HS-27A (cell line): ENCODE measurements around the gene CNTNAP4.

Experiments used
- DNase-seq: peaks from one replicate; pipeline ENCODE4 v3.0.0-alpha.2; 2012; ENCODE audit warnings: low read depth, missing footprints

CNTNAP4 gene

GRCh38 chr16:76276745-76277438 lies at the start of gene CNTNAP4:
Gene CNTNAP4 (plus strand): TSS chr16:76277401. CDS start chr16:76277663, 262 bp downstream.
- DNase-seq: no peak

GRCh38 chr16:76228546-76229146 lies 48.6 kb upstream of the CNTNAP4 start:
- no peak for DNase-seq

DNA sequence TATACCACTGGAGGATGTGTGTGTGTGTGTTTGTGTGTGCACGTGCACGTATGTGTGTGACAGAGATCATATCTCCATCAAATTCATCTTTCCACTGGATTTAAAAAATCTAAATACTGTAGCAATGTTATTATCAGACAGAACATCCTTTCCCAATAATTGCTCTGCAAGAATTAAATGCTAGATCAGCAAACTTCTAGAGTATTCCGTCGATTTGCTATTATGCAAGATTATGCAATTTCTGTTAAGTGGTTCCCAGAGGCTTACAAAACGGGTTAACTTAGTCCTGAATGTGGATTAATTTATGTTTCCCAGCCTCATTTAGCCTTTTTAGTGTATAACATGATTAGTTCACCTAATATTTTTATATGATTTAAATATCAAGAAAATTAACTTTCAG lies 44.5 kb upstream of the CNTNAP4 start:
- no peak for DNase-seq

DNA sequence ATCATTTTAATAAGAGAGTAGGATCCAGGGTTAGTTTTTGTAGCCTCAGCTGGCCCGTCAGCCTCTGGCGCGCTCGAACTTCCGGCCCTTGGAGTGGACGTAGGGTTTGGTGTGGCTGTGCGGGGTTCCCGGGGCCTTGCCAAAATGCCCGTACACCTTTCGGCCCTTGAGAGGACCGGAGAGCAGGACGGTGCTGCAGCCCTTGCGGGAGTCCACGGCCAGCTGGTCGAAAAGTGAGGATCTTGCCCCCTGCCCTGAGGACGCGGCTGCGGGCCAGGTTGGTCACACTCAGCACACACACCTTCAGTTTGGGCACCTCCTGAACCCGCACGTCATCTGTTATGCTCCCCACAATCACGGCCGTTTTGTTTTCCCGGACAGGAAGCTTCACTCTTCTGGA lies 42.2 kb upstream of the CNTNAP4 start:
- DNase-seq: no peak

DNA sequence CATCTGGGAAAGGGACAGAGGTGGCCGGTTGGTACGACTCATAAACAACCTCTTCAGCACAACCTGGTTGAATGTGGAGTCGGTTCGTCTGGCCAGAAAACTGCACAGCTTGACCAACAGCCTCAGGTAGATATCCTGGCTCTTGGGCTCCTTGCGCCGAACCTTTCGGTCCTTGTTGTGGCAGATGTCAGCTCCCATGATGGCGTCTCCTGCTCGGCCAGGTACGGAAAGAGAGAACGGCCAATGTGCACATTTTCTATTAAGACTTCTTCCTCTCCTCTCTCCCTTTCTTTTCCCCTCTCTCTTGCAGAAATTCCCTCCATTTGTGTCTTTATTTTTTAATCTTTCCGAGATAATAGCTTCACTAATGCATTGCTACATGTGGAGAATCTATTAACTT lies 41.8 kb upstream of the CNTNAP4 start:
- no peak for DNase-seq

GRCh38 chr16:76237471-76237870 lies 39.7 kb upstream of the CNTNAP4 start:
- DNase-seq: no peak

DNA sequence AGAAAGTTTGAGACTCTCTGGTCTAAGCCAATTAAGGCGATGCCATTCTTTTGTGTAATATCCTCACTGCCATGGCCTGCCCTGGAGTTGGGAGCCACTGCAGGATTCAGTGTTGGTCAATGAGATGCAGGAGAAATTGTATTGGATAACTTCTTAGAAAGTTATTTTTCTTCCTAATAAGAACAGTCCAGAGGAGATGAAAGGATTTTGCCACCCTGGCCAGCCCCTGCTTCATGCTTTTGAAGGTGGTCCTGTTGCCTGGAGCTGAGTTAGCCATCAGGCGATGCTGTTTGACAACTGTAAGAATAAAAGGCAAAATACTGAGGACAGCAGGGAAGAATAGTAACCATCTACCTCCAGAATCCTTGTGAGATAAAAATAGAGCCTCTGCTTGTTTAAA lies 35.4 kb upstream of the CNTNAP4 start:
- no peak for DNase-seq

DNA sequence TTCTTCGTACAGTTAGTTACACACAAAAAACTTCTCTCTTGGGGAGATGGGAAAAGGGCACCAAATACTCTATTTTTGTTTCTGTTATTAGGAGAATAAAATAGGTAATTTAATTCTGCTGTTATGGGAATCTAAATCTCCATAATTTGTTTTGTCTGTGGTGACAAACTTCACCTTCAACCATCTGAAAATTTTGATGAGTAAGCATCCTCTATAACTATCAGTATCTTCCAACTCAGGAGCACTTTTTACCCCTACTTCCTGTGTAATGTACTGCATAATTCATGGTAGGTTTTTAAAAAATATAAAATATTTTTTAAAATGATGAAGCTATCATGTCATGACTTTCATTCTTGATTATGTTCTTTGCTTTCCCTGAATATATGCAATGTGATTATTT lies 33.6 kb upstream of the CNTNAP4 start:
- DNase-seq: no peak

- DNase-seq: no peak
Observed at GRCh38 chr16:76246587-76246986, 30.6 kb upstream of the CNTNAP4 start.

DNA sequence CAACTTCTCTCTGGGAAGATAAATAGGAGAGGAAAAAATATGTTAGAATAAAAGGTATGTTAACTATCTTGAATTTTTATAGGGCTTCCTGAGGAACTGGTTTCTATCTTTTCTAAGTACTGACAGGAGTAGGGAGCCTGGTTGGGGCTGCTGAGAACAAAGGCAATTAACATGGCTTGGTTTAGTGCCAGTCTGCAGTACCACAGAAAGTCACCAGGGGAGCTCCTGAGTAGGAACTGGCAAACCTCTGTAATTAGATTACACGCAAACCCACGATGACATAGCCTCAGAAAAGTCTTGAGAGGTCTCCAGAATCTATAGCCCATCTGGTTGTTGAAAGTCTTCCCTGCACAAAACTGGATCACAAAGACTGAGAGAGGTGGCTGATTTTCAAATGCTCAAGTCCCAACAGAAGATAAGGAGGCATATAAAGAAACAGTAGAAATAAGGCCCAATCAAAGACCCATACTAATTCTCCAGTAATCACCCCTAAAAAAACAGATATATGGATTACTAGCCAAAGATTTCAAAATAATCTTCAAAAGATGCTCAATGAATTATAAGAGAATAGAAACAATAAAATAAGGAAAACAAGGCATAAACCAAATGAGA lies 11.7 kb upstream of the CNTNAP4 start:
- no peak for DNase-seq

- no peak for DNase-seq
Observed at GRCh38 chr16:76268824-76269223, 8.4 kb upstream of the CNTNAP4 start.

- DNase-seq: no peak
Observed at GRCh38 chr16:76277460-76278030, 344 bp downstream of the CNTNAP4 start.

DNA sequence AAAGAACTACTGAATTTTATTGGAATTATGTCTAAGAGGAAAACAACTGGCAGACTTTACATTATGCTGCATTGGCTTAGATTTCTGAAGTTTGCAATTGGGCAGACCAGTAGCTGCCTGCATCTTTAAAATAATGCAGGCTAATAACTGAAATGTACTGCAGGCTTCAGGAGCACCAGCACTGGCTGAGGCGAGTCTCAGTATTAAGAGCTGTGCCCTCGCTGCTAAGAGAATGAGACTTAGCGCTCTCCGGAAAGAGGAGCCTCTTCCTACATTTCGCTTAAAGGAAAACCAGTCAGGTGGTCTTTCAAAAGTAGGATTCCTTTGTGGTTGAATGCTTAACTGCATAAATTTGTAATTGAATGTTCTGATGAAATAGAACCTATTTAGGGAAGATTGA lies 885 bp downstream of the CNTNAP4 start:
- no peak for DNase-seq

DNA sequence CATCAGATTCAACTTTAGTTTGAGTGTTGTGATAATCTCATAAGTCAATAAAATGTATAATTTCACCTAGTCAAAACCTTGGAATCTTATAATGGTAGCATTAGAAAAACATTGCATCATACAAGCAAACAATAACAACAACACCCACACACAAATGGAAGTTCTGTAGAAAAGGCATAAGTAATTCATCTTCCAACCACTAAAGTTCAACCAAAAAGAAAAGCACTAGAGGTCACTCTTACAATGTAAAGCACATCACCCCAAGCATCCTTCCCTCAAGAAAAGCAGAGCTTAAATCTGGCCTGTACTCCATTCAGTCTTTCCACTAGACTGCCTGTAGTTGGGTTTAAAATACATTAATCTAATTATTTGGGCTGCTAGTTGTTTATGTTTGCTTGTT lies 1.8 kb downstream of the CNTNAP4 start:
- DNase-seq: no peak

DNA sequence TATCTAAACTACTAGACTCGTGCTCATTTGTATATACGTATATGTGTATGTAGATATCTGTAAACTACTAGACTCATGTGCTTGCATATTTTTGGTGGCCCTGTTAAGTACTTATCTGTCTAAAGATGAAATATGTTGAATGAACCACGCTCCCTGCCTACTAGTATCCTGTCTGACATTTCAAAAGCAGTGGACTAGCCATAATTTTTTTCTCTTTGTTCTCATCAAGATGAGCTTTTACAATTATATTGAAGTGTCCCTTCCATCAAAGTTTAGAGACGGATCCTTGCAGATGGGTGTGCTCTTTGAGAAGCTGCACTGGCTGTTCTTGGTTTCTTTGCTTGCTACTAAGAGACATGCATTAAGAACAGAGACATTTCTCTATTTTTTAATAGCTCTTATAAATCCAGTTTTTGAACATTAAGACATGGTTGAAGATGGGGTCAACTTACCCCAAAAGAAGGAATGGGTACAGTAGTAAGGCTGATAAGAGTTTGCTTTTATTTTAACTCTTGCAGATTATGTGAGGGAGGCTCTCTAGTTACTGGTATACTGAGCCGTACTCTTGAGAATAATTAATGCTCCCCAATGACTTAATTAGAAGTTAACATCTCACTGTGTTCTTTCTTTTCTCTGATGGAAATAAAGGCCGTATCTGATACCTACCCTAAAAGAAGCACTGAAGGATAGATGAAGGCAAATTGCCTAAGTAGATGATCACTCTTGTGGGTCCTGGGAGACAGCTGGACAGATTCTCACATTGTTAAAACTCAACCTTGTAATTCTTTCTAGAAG lies 3.4 kb downstream of the CNTNAP4 start:
- DNase-seq: no peak

DNA sequence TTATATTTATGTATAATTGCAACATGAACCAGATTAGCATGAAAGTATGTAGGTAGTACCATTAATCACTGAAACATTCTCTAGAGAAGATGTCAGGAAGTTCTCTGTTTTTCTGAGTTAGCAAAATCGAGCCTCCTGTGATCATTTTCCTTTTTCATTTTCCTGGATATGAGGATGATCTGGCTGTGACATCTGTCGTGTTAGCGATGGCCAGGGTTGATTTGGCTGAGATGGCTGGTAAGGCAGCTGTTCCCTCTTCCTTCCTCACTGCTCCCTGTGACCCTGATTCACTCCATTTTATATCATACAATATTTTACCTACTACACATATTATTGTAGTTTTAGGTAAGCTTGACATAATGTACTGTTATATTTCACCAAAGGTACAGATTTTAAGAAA lies 10.3 kb downstream of the CNTNAP4 start:
- no peak for DNase-seq

DNA sequence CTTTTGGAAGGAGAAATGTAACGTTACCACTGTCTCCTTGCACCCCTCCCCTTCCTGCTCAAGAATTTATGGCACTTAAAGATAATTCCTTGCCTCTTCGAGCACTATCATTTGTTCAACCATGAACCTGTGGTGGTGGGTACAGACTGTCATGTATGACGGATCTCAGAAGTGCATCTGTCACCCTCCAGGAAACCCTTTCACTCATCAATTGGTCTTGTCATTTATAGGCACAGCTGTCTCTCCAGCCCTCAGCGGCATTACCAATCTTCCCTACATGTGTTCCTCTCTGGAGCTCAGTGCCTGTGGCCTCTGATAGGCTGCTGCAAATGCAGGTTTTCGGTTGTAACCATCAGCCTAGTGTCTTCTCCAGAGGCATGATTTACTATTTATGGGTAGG lies 15.0 kb downstream of the CNTNAP4 start:
- DNase-seq: no peak

DNA sequence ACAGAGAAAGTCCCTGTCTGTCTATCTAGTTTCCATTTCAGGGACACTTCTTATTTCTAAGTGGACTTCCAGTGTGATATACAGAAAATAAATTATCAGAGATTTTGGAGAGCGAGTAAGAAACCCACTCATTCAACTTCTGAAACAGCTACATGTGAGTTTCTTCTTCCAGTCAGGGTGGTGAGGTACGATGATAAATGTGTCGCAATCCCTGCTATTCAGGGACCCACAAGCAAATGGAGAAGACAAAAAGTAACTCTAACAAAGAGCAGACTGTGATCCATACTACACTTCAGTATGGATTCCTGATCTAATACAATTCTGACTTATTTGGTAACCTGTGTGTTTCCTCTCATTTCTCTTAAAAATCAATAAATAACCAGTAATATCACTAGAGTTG lies 16.8 kb downstream of the CNTNAP4 start:
- no peak for DNase-seq

GRCh38 chr16:76294396-76295214 lies 17.4 kb downstream of the CNTNAP4 start:
- no peak for DNase-seq

DNA sequence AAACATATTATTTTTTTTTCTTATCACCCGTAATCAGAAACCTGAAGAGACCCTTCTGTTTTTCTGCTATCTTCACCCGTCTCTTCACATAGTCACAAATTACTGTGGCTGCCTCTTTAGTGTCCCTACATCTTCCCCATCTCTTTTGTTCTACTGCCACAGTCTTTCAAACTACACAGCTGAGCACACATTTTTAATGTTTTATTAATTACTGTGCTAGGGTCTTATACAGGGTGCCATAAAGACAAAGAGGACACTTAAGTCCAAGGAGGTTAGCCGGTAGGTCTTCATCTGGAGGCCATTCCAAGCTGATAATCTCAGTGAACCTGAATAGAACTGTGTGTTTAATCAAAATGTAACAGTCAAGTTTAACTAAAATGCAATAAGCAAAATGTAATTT lies 20.7 kb downstream of the CNTNAP4 start:
- DNase-seq: no peak

DNA sequence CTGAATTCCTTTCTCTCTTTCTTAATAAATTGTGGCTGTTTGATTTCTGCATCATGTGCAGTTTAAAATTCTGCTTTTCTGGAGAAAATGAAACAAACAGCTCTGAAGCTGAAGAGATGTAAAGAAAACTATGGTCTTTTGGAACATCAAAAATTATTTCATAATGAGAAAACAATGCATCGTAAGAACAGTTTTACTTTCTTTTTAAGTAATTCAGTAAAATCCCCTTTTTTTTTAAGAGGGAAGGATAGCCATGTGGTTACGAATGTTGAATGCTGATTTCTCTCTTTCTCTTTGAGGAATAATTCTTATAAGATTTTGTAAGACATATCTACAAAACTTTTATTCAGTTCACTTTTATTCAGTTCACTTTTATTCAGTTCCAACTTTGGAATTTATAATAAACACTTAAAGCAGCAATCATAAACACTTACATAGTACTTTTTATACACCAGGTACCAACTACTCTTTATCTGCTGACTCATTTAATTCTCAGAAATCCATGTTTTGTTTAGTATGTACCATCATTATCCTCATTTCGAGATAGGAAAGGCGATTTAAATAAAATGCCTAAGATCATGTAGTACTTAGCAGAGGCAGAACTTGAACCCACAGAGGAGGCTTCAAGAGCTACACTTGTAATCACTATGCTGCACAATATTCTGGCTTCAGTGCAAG lies 26.6 kb downstream of the CNTNAP4 start:
- DNase-seq: no peak
